DOHH2 (cell line): ENCODE results near the gene HSF5.

Experiments
- H3F3A ChIP-seq: fragments of 200-600 bp; sonication (generic), shearing (Covaris generic); 2 replicates; pipeline ENCODE4 v1.6.0; 2016; ENCODE audit warnings: antibody characterized with exemption, mild to moderate bottlenecking; ENCODE audit not compliant: control insufficient read depth, insufficient read depth
- H3K27ac ChIP-seq: fragments of 200-600 bp; sonication (generic); 2 replicates; pipeline ENCODE4 v1.5.1; 2014; ENCODE audit warnings: low read depth, mild to moderate bottlenecking, low read length, moderate library complexity
- H3K27me3 ChIP-seq: fragments of 200-600 bp; sonication (generic); 2 replicates; pipeline ENCODE4 v1.6.1; 2014; ENCODE audit warnings: mild to moderate bottlenecking, low read length, mixed read lengths; ENCODE audit not compliant: control insufficient read depth
- H3K36me3 ChIP-seq: fragments of 200-600 bp; sonication (generic); 2 replicates; pipeline ENCODE4 v1.6.1; 2014; ENCODE audit warnings: mild to moderate bottlenecking, low read length, moderate library complexity, mixed read lengths; ENCODE audit not compliant: control insufficient read depth
- H3K4me1 ChIP-seq: fragments of 200-600 bp; sonication (generic); 2 replicates; pipeline ENCODE4 v1.6.1; 2014; ENCODE audit warnings: mild to moderate bottlenecking, low read length, mixed read lengths; ENCODE audit not compliant: control insufficient read depth
- H3K4me2 ChIP-seq: fragments of 200-600 bp; sonication (generic); 2 replicates; pipeline ENCODE4 v1.6.0; 2014; ENCODE audit warnings: mild to moderate bottlenecking, low read length, moderate library complexity
- H3K4me3 ChIP-seq: fragments of 200-600 bp; sonication (generic); 2 replicates; pipeline ENCODE4 v1.5.1; 2014; ENCODE audit warnings: mild to moderate bottlenecking, low read length, mixed read lengths
- H3K79me2 ChIP-seq: fragments of 200-600 bp; sonication (generic); 2 replicates; pipeline ENCODE4 v1.6.1; 2014; ENCODE audit warnings: mild to moderate bottlenecking, low read length, mixed read lengths; ENCODE audit not compliant: control insufficient read depth
- H3K9me2 ChIP-seq: fragments of 200-600 bp; sonication (generic); replicated peaks from 2 replicates; pipeline ENCODE4 v1.6.1; 2014; ENCODE audit warnings: mild to moderate bottlenecking, low read length, mixed read lengths; ENCODE audit not compliant: control insufficient read depth
- H3K9me3 ChIP-seq: fragments of 200-600 bp; sonication (generic); 2 replicates; pipeline ENCODE4 v1.6.1; 2014; ENCODE audit warnings: antibody characterized with exemption, low read length, mixed read lengths; ENCODE audit not compliant: control insufficient read depth, insufficient read depth
- H4K20me1 ChIP-seq: fragments of 200-600 bp; sonication (generic); 2 replicates; pipeline ENCODE4 v1.6.0; 2014; ENCODE audit warnings: low read depth, mild to moderate bottlenecking, antibody characterized with exemption, low read length, moderate library complexity; ENCODE audit not compliant: control insufficient read depth, insufficient read depth
- CTCF ChIP-seq: fragments of 200-600 bp; sonication (generic); IDR thresholded peaks from one replicate; pipeline ENCODE4 v1.5.1; 2014; ENCODE audit warnings: antibody characterized with exemption, mild to moderate bottlenecking, low read depth, low read length; ENCODE audit not compliant: poor library complexity, severe bottlenecking
- EZH2phosphoT487 ChIP-seq: fragments of 200-600 bp; sonication (generic); IDR thresholded peaks from 2 replicates; pipeline ENCODE4 v1.6.1; 2017; ENCODE audit warnings: borderline replicate concordance, mild to moderate bottlenecking, antibody characterized with exemption, low read length, moderate library complexity, mixed read lengths

The HSF5 gene

GRCh38 chr17:58375256-58375655, 113.0 kb downstream of the HSF5 start:
- H3K79me2 ChIP-seq, result no peaks in the 10 kb centered on the region
- H3K36me3 ChIP-seq, result no peaks in the 10 kb centered on the region
- H3K27ac ChIP-seq, result no peak overlapping the region
- H4K20me1 ChIP-seq, result no peaks in the 10 kb centered on the region
- TF ChIP-seq CTCF, result no peak
- TF ChIP-seq EZH2phosphoT487, result no peak
- H3F3A ChIP-seq, result no peaks in the 10 kb centered on the region
- H3K4me3 ChIP-seq, result no peak overlapping the region
- H3K9me3 ChIP-seq, result no peaks in the 10 kb centered on the region
- H3K4me1 ChIP-seq, result no peaks in the 10 kb centered on the region
- peaks cover 3% of the 10 kb centered on the region; the same call in 1 of the 2 replicates for H3K27me3 ChIP-seq
- no peak overlapping the region for H3K4me2 ChIP-seq
- H3K9me2 ChIP-seq, result no peaks in the 10 kb centered on the region

- Histone ChIP-seq H3K4me2 (no peak overlapping the region), H3K4me3 (no peak overlapping the region), H3F3A (no peaks in the 10 kb centered on the region), H3K9me3 (no peaks in the 10 kb centered on the region), H3K36me3 (no peaks in the 10 kb centered on the region), H3K9me2 (no peaks in the 10 kb centered on the region), H3K27me3 (peaks cover 3% of the 10 kb centered on the region; the same call in 1 of the 2 replicates), H3K4me1 (no peaks in the 10 kb centered on the region), H4K20me1 (no peaks in the 10 kb centered on the region), H3K27ac (no peak overlapping the region), H3K79me2 (no peaks in the 10 kb centered on the region)
- TF ChIP-seq EZH2phosphoT487 (no peak), CTCF (no peak)
Measured at GRCh38 chr17:58373923-58374322, 114.3 kb downstream of the HSF5 start.

GRCh38 chr17:58373003-58373402, 115.2 kb downstream of the HSF5 start:
- no peaks in the 10 kb centered on the region for H3K79me2 ChIP-seq
- H3K27me3 ChIP-seq, result peaks cover 3% of the 10 kb centered on the region; the same call in 1 of the 2 replicates
- no peaks in the 10 kb centered on the region for H4K20me1 ChIP-seq
- no peaks in the 10 kb centered on the region for H3K36me3 ChIP-seq
- no peak overlapping the region for H3K4me2 ChIP-seq
- no peaks in the 10 kb centered on the region for H3F3A ChIP-seq
- H3K9me2 ChIP-seq, result no peaks in the 10 kb centered on the region
- no peak for TF ChIP-seq CTCF
- TF ChIP-seq EZH2phosphoT487, result no peak
- no peak overlapping the region for H3K4me3 ChIP-seq
- no peaks in the 10 kb centered on the region for H3K9me3 ChIP-seq
- H3K27ac ChIP-seq, result no peak overlapping the region
- no peaks in the 10 kb centered on the region for H3K4me1 ChIP-seq

- Histone ChIP-seq H3K9me2 (no peaks in the 10 kb centered on the region), H3F3A (no peaks in the 10 kb centered on the region), H3K9me3 (no peaks in the 10 kb centered on the region), H3K4me2 (no peak overlapping the region), H3K79me2 (no peaks in the 10 kb centered on the region), H3K27me3 (peaks cover 3% of the 10 kb centered on the region; the same call in 1 of the 2 replicates), H3K4me1 (peaks cover 5% of the 10 kb centered on the region), H3K36me3 (no peaks in the 10 kb centered on the region), H3K4me3 (no peak overlapping the region), H3K27ac (no peak overlapping the region), H4K20me1 (no peaks in the 10 kb centered on the region)
- TF ChIP-seq EZH2phosphoT487 (no peak), CTCF (no peak)
Measured at GRCh38 chr17:58371300-58371950, 116.8 kb downstream of the HSF5 start.
